Nephron progenitor cell (in vitro differentiated cells): Measurements from ENCODE around the gene TLCD3B.
A peak's percentile ranks its signal among the peaks of the same experiment; 100 is the strongest.

Source experiments
- DNase-seq: peaks from one replicate; pipeline ENCODE4 v3.0.0; 2021
- H3K27ac Mint-ChIP-seq: 2 replicates; pipeline ENCODE4 v1.8.0; 2021; ENCODE audit warnings: mild to moderate bottlenecking, moderate library complexity, mixed read lengths
- H3K27me3 Mint-ChIP-seq: 2 replicates; pipeline ENCODE4 v1.8.0; 2021; ENCODE audit warnings: mild to moderate bottlenecking, low read depth, mixed read lengths; ENCODE audit not compliant: poor library complexity
- H3K36me3 Mint-ChIP-seq: 2 replicates; pipeline ENCODE4 v1.8.0; 2021; ENCODE audit warnings: low read depth, mixed read lengths
- H3K4me1 Mint-ChIP-seq: 2 replicates; pipeline ENCODE4 v1.8.0; 2021; ENCODE audit warnings: mixed read lengths
- H3K4me3 Mint-ChIP-seq: 2 replicates; pipeline ENCODE4 v1.8.0; 2021; ENCODE audit warnings: mild to moderate bottlenecking, moderate library complexity, mixed read lengths
- H3K9me3 Mint-ChIP-seq: 2 replicates; pipeline ENCODE4 v1.8.0; 2021; ENCODE audit warnings: mild to moderate bottlenecking, moderate library complexity, mixed read lengths
- TF ChIP-seq, protein P1 (sequence below): fragments of 200-600 bp; sonication (generic); IDR thresholded peaks from 2 replicates; pipeline ENCODE4 v1.5.0; 2021; ENCODE audit warnings: antibody characterized with exemption

TLCD3B gene

GRCh38 chr16:30067584-30067916, 36.5 kb upstream of the TLCD3B start:
- Mint-ChIP-seq H3K4me3 (peak overlapping the region; percentile 96), H3K9me3 (no peaks in the 10 kb centered on the region), H3K27ac (peak overlapping the region; percentile 94), H3K4me1 (peaks cover 57% of the 10 kb centered on the region), H3K36me3 (peaks cover 56% of the 10 kb centered on the region), H3K27me3 (no peaks in the 10 kb centered on the region)
- TF ChIP-seq, protein P1, sequence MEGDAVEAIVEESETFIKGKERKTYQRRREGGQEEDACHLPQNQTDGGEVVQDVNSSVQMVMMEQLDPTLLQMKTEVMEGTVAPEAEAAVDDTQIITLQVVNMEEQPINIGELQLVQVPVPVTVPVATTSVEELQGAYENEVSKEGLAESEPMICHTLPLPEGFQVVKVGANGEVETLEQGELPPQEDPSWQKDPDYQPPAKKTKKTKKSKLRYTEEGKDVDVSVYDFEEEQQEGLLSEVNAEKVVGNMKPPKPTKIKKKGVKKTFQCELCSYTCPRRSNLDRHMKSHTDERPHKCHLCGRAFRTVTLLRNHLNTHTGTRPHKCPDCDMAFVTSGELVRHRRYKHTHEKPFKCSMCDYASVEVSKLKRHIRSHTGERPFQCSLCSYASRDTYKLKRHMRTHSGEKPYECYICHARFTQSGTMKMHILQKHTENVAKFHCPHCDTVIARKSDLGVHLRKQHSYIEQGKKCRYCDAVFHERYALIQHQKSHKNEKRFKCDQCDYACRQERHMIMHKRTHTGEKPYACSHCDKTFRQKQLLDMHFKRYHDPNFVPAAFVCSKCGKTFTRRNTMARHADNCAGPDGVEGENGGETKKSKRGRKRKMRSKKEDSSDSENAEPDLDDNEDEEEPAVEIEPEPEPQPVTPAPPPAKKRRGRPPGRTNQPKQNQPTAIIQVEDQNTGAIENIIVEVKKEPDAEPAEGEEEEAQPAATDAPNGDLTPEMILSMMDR, result no peak
- no peak for DNase-seq

DNA sequence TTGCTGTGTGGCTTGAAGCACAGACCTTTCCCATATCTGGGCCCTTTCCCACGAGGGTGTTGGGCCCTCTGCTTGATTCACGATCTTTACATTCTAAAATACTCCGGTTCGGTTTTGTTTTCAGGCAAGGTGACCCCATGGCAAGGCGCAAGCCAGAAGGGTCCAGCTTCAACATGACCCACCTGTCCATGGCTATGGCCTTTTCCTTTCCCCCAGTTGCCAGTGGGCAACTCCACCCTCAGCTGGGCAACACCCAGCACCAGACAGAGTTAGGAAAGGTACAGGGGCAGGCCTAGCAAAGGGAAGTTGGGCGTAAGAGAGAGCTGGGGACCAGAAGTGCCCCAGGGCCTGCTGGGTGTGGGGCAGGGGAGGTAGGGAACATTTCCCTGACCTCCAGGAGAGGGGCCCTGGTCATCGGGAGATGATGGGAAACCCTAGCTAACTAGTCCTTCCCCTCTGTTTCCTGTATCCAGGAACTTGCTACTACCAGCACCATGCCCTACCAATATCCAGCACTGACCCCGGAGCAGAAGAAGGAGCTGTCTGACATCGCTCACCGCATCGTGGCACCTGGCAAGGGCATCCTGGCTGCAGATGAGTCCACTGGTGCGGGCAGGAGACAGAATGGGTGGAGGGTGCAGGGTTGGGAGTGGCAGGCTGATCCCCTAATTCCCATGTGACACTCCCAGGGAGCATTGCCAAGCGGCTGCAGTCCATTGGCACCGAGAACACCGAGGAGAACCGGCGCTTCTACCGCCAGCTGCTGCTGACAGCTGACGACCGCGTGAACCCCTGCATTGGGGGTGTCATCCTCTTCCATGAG, 35.9 kb upstream of the TLCD3B start:
- no peak for DNase-seq
- Mint-ChIP-seq H3K27me3 (no peaks in the 10 kb centered on the region), H3K4me1 (peaks cover 57% of the 10 kb centered on the region), H3K36me3 (peaks cover 50% of the 10 kb centered on the region), H3K9me3 (no peaks in the 10 kb centered on the region), H3K4me3 (peak overlapping the region; percentile 96), H3K27ac (peak overlapping the region; percentile 96)
- TF ChIP-seq, protein P1, result no peak

- no peak for DNase-seq
- peaks cover 42% of the 10 kb centered on the region for H3K36me3 Mint-ChIP-seq
- no peaks in the 10 kb centered on the region for H3K27me3 Mint-ChIP-seq
- peak overlapping the region; percentile 96 for H3K4me3 Mint-ChIP-seq
- H3K9me3 Mint-ChIP-seq, result no peaks in the 10 kb centered on the region
- TF ChIP-seq, protein P1, result no peak
- H3K27ac Mint-ChIP-seq, result peak overlapping the region; percentile 85
- peaks cover 61% of the 10 kb centered on the region for H3K4me1 Mint-ChIP-seq
These were observed 35.1 kb upstream of the TLCD3B start for GRCh38 chr16:30065943-30066760.

DNA sequence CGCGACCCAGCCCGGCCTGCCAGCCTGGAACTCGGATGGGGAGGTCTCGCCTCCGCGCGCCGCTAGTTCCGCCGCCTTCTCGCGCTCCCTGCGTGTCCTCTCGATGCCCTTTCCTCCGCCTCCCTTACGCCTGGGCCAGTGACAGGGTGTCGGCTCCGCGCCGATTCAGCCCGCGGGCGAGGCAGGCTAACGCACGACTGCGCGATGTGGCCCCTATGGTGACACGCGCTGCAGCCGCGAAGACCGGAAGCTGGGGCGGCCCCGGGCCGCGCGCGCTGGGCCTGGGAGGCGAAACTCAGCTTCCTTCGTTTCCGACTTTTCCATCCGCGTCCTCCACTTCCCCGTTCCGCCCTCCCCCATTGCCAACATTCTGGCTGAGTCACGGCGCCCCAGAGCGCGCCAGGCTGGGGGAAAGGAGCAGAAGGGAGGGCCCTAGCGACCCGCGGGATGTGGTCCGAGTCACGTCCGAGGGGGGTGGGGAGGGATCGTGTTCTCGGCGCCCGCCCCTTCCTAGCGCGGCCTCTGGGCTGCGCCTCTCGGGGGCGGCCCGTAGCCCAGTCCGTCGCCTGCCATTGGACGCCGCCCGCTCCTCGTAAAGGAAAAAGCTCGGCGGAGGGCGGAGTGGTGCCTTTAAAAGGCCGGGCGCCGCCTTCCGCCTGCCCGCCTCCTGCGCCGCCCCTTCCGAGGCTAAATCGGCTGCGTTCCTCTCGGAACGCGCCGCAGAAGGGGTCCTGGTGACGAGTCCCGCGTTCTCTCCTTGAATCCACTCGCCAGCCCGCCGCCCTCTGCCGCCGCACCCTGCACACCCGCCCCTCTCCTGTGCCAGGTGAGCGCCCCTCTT, 34.3 kb upstream of the TLCD3B start, which contains the start of gene ALDOA:
ALDOA (plus strand) TSS at position 659 of the 841 bp plus-strand sequence. CDS start 1,138 bp downstream, outside the sequence.
- no peaks in the 10 kb centered on the region for H3K27me3 Mint-ChIP-seq
- H3K27ac Mint-ChIP-seq, result peak within 1 kb of the TSS; percentile 99
- no peaks in the 10 kb centered on the region for H3K9me3 Mint-ChIP-seq
- peak; percentile 91 for DNase-seq
- peak within 1 kb of the TSS; percentile 96 for H3K4me3 Mint-ChIP-seq
- H3K4me1 Mint-ChIP-seq, result peaks cover 67% of the 10 kb centered on the region
- H3K36me3 Mint-ChIP-seq, result peaks cover 37% of the 10 kb centered on the region
- TF ChIP-seq, protein P1, result no peak

DNA sequence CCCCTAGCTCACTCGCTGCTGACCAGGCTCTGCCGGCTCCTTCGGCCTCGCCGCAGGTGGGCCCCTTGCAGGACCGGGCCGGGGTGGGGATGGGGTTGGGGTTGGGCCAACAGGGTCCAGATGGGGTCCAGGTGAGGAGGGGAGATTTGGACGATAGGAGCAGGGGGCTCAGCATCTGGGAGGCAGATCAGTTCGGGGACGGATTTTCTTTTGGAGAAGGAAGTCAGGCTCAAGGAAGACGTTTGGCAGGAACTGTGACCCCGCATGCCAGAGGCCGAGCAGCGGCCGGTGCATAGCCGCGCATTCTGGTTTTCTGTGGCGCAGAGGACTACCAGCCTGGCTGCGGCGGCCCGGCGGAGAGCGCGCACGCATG, 33.6 kb upstream of the TLCD3B start:
- Mint-ChIP-seq H3K4me1 (peaks cover 64% of the 10 kb centered on the region), H3K9me3 (no peaks in the 10 kb centered on the region), H3K27me3 (no peaks in the 10 kb centered on the region), H3K36me3 (peaks cover 31% of the 10 kb centered on the region), H3K4me3 (peak overlapping the region; percentile 96), H3K27ac (peak overlapping the region; percentile 99)
- DNase-seq, result no peak
- TF ChIP-seq, protein P1, result no peak
